IPS-NIHi7 (cell line): ENCODE data around the gene PBX3.
"Not testable (repeated sequence)": the region's sequence is repeated elsewhere in the genome, so short reads cannot be mapped to it uniquely, and the experiment has no call there.

Source experiments
- DNase-seq: peaks from one replicate; pipeline ENCODE4 v3.0.0; 2012; ENCODE audit warnings: mixed read lengths; ENCODE audit errors: extremely low spot score

The PBX3 gene

DNA sequence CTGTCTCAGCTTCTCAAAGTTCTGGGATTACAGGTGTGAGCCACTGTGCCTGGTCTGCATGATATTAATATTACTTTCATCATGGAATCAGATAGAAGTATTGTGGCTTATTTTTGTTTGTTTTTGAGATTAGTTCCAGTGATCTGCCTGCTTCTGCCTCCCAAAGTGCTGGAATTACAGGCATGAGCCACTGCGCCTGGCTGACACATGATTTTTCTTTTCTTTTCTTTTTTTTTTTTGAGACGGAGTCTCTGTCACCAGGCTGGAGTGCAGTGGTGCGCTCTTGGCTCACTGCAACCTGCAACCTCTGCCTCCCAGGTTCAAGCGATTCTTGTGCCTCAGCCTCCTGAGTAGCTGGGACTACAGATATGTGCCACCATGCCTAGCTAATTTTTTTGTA, 29.6 kb downstream of the PBX3 start:
- not testable (repeated sequence) for DNase-seq

- not testable (repeated sequence) for DNase-seq
Observed at GRCh38 chr9:125778538-125779219, 31.5 kb downstream of the PBX3 start.

- DNase-seq = not testable (repeated sequence)
Observed at GRCh38 chr9:125779220-125779565, 32.0 kb downstream of the PBX3 start.

- no peak for DNase-seq
Observed at GRCh38 chr9:125782718-125783117, 35.5 kb downstream of the PBX3 start.

DNA sequence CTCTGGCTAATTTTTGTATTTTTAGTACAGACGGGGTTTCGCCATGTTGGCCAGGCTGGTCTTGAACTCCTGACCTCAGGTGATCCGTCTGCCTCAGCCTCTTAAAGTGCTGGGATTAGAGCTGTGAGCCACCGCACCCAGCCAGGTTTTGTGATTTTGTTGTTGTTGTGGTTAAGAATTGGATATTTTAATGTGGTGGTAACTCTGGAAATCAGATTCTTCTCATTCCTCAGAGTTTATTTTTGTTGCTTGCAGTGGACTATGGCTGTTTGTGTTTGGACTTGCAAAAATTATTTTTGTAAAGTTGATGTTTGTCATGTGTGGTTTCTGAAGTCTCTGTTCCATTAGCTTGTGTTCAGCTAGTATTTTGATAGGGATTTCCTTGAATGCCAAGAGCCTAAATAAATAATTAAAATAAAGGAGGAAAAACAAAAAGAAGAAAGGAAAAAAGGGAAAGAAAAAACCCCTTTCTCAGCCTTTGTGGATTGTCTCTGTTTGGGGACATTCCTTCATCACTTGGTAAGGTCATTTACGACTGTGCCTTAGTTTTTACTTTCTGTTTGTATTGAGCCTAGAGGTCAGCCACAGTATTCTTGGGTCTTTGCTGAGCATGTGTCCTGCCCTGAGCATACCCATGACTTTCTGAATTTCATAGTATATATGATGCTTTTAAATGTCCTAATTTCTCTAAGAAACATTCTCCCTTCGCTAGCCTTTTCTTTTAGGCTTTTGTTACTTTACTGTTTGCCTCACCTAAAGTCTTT, 37.3 kb downstream of the PBX3 start:
- no peak for DNase-seq

GRCh38 chr9:125785248-125785751, 38.1 kb downstream of the PBX3 start:
- DNase-seq = no peak

- no peak for DNase-seq
Observed at GRCh38 chr9:125787715-125788114, 40.5 kb downstream of the PBX3 start.

DNA sequence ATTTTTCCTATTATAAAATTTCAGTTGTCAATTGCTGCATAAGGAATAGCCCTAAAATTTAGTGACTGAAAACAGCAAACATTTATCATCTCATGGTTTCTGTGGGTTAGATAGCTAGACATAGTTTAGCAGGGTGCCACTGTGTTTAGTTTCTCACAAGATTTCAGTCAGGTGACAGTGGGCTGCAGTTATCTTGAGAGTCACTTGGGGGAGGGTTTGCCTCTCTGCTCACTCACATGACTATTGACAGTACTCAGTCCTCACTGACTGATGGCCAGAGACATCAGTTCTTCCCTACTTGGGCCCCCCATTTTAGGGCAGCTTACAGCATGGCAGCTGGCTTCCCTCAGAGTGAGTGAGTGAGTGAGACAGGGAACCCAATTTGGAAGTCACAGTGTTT, 42.0 kb downstream of the PBX3 start:
- no peak for DNase-seq

DNA sequence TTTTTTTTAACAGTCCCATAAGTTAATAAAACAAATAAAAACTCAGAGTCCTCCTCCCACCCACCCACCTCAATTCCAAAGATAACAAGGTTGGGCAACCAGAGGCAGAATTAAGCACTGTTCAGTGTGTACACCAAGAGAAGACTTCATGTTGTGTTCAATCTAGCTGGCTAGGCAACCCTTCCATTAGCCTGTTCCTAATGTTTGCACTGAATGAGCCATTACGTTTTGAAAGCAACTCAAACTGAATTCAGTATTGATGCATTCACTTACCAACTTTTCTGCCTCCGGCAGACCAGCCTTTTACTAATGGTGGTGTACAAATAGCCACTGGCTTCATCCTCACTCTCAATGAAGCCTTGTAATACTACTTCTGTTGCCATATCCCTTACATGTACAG, 47.5 kb downstream of the PBX3 start:
- DNase-seq = no peak

DNA sequence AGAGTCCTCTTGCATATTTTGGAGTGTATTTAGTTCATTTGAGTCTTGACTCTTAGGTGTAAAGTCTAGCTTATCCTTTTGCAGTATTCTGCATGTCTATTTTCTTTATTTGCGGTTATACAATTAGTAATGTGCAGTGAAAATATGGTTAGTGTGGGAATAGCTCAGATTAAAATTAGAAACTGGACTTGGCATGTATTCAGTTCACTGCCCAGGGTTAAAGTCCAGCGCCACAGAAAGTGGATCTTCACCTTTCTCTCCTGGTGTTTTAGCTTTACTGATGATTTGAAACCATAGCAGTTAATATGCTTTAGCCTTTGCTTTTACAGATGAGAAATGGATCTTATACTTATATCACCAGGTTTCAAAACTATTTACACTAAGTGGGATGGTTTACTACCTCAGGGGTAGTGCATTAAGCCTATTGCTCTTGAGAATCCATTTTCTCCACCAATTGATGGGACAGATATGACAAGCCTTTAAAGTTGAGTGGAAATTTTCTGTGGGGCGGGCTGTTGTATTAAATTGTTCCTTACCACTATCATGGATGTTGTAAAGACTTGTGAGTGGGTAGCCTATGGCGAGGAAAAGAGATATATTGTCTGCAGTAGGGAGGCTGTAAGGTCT, 48.9 kb downstream of the PBX3 start:
- DNase-seq = no peak

DNA sequence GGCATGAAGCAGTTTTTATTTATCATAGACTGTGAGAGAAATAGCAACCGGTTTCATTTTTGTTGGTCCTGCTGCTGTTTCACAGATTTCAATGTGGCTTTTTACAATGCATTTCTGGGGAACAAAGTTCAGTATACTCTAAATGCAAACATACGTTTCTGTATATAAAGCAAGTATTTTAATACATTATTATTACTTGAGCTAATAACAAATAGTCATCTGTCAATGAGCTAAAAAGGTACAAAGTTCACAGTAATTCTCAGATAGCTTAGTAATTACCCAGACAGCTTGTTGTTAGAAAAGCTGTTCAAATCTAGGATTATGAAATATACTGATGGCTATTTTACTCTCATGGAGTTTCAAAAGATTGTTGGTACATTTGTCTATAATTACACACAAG, 50.8 kb downstream of the PBX3 start:
- no peak for DNase-seq

- DNase-seq = no peak
Observed at GRCh38 chr9:125803526-125803925, 56.4 kb downstream of the PBX3 start.

- no peak for DNase-seq
Observed at GRCh38 chr9:125805057-125805456, 57.9 kb downstream of the PBX3 start.

DNA sequence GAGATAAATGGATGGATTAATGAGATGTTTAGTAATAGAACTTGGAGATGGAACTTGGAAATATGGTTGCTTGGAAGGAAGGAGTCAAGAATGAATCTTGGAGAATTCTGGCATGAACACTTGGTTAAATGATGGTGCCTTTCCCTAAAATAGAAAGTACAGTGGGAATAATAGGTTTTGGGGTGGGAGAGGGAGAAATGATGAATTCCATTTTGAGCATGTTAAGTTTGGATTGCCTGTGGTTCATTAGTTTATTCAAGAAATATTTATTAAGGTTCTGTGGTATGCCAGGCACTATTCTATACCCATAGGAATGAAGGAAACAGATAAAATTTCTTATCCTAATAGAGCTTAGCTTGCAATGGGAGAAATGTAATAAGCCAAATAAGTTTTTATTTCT, 58.4 kb downstream of the PBX3 start:
- no peak for DNase-seq

DNA sequence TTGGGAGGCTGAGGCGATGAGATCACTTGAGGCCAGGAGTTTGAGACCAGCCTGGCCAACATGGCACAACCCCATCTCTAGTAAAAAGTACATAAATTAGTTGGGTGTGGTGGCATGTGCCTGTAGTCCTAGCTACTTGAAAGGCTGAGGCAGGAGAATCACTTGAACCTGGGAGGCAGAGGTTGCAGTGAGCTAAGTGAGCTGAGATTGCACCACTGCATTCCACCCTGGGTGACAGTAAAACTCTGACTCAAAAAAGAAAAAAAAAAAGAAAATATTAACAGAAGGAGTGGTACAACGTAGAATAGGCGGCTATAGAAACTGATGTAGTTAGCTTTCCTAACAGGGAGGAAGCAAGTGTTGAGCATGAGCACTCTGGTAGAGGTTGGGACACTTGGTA, 59.9 kb downstream of the PBX3 start:
- no peak for DNase-seq

DNA sequence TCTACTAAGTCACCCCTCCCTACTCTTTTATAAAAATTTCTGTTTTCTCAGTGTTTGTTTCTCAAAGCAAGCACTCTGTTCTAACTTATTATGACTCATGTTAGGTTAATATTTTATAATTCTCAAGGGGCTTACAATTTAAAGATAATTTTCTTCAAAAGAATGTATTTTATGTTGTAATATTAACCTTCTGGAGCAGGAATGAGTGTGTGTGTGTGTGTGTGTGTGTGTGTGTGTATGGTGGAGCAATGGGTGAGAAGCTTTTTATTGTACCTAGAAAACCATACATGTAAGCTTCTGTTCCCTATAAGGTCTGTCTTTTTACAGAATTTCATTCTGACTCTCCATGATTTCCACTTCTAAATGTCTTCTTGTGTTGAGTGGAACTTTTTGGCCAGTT, 63.0 kb downstream of the PBX3 start:
- no peak for DNase-seq

DNA sequence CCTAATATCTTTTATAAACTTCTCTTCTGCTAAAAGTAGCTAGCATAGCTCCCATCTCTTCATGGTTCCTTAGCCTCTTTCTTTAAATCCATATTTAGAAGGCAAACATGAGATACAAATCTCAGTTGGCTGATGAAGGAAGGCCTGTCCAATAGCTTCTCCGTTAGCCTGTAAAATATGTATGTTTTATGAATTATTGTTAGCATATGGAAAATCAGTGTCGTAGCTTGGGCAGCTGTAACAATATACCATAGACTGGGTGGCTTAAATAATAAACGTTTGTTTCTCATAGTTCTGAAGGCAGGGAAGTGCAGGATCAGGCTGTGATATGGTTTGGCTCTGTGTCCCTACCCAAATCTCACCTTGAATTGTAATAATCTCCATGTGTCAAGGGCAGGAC, 63.8 kb downstream of the PBX3 start:
- no peak for DNase-seq

DNA sequence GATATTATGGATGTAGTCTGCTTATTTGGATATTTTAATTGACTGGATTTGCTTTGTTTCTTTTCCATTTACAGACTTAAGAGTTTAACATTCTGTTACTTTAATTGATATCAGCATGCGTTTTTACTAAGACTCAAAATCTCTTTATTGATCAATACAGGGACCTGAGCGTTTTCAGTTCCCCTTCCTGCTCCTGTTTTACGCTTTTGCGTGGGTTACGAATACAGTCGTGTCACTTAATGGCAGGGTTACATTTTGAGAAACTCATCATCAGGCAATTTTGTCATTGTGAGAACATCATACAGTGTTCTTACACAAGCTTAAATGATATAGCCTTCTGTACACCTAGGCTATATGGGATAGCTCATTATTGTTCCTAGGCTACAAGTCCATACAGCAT, 65.2 kb downstream of the PBX3 start:
- DNase-seq = no peak

DNA sequence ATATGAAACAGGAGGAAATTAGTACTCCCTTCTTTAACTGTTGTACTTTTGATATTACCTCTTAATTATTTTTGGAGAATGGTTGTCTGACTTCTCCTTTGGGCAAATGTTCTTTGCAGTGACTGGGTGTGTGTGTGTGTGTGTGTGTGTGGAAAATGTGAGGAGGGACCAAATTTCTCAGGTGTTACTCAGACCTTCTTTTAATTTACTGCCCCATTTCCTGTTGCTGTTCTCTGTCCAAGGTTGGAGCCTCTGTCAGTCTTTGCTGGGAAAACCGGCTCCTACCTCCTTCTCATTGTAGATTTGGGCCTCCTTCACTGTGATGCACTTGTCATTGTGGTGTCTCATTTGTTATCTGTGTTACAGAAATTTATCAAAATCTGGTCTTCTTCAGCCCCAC, 68.4 kb downstream of the PBX3 start:
- peak; percentile 41 for DNase-seq

- no peak for DNase-seq
Observed at GRCh38 chr9:125816321-125816720, 69.1 kb downstream of the PBX3 start.

- DNase-seq = no peak
Observed at GRCh38 chr9:125820100-125820804, 73.1 kb downstream of the PBX3 start.

- DNase-seq = no peak
Observed at GRCh38 chr9:125821078-125821477, 73.9 kb downstream of the PBX3 start.
